Fibroblast of pulmonary artery (primary cell): ENCODE results near the gene LRMDA.

Experiments
- DNase-seq: peaks from one replicate; pipeline ENCODE4 v3.0.0-alpha.2; 2010; ENCODE audit warnings: low read depth
- H3K4me3 ChIP-seq: replicated peaks from 2 replicates; pipeline ENCODE4 v1.5.1; 2011; ENCODE audit warnings: low read depth, mild to moderate bottlenecking, control low read depth, low read length, moderate library complexity
- TF ChIP-seq, protein P1 (sequence below): IDR thresholded peaks from 2 replicates; pipeline ENCODE4 v1.5.1; 2011; ENCODE audit warnings: mild to moderate bottlenecking, control low read depth, low read length, inconsistent platforms; ENCODE audit errors: missing control alignments

Gene LRMDA

GRCh38 chr10:75452997-75453396, 21.6 kb downstream of the LRMDA start:
- TF ChIP-seq, protein P1, sequence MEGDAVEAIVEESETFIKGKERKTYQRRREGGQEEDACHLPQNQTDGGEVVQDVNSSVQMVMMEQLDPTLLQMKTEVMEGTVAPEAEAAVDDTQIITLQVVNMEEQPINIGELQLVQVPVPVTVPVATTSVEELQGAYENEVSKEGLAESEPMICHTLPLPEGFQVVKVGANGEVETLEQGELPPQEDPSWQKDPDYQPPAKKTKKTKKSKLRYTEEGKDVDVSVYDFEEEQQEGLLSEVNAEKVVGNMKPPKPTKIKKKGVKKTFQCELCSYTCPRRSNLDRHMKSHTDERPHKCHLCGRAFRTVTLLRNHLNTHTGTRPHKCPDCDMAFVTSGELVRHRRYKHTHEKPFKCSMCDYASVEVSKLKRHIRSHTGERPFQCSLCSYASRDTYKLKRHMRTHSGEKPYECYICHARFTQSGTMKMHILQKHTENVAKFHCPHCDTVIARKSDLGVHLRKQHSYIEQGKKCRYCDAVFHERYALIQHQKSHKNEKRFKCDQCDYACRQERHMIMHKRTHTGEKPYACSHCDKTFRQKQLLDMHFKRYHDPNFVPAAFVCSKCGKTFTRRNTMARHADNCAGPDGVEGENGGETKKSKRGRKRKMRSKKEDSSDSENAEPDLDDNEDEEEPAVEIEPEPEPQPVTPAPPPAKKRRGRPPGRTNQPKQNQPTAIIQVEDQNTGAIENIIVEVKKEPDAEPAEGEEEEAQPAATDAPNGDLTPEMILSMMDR, result no peak
- no peak for DNase-seq
- H3K4me3 ChIP-seq, result no peak overlapping the region

DNA sequence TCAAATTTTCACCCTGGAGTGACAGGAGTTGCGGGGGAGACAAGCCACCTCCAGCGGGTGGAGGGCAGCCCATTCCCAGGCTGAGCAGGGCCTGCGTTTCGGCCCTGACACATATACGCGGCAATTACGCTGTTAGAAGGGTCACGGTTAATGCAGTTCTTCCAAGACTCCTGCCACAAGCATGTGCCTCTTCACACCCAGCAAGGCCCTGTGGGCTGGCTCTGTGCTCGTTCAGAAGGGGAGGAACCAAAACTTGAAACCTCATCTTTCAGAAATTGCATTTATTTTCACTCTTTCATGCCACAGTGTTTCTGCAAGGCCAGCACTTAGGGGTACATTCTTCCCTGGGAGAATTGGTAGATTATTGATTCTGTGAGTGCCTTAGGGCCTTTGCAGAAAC, 24.7 kb downstream of the LRMDA start:
- TF ChIP-seq, protein P1, result no peak
- DNase-seq, result no peak

GRCh38 chr10:75460059-75460458, 28.6 kb downstream of the LRMDA start:
- no peak overlapping the region for H3K4me3 ChIP-seq
- TF ChIP-seq, protein P1, result no peak
- DNase-seq, result no peak

More for the DNA sequence above, 24.7 kb downstream of the LRMDA start:
- H3K4me3 ChIP-seq, result no peak overlapping the region

DNA sequence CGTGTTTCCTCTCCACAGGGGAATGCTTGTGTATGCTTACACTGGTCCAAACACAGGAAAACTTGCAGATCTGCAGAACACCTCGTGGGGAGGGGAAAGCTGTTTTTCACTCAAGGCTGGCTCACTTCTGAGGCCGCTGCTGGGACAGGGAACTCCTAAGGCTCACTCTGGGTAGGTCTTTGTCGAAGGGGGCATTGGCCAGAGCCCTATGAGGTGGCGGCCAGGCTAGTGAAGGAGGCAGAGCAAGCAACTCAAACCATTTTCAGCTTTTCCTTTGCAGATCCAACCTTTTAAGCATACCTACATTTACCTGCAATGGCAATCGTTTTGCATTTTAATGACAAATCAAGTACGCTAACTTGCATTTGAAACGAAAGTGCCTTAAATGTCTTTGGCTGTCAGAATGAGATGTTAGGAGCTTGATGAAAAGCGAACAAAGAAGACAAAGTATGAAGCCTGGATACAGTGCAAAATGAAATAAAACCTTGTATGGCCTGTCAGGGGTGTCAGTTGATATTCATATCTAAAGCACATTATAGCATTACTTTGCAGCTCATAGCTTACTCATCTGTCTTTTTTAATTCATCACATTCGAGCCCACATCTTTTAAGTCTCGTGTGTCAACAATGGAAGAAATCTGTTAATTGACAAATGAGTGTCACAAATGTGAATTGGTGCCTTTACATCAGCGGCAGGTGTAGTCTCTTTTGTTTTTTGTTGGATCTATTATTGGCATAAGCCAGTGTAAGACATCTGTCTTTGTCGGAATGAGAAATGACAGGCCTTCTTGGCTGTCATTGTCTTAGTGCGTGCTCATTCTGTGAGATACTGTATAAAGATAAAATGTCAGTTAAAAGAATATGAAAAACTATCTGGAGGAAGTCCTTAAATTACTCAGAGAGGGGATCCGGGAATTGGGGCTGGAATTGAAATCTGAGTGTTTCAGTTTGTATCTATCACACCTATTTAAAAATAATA, 30.5 kb downstream of the LRMDA start:
- TF ChIP-seq, protein P1, result no peak
- DNase-seq, result no peak
- no peak overlapping the region for H3K4me3 ChIP-seq

DNA sequence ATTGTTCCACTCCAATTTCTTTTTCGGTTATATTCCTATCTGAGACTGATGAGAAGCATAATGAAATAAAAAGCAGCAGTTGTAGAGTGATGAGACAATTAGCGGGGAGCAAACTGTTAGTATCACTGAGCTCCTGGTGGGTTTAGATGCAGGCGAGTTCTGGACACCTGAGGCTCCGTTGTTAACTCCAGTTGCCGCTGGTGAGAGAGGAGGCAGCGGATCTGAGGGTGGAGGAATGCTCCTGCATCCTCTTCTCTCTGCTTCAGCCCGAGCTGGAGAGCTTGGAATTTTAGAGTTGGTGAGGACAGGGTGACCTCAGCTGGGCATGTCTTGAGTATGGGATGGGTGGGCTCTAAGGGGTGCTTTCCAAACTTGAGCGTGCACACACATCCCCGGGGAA, 31.4 kb downstream of the LRMDA start:
- TF ChIP-seq, protein P1, result no peak
- no peak for DNase-seq
- no peak overlapping the region for H3K4me3 ChIP-seq

- DNase-seq, result no peak
- H3K4me3 ChIP-seq, result no peak overlapping the region
- TF ChIP-seq, protein P1, result no peak
Observed at GRCh38 chr10:75464478-75465449, 33.3 kb downstream of the LRMDA start.
